ENCODE data around the gene ZC3H11A. TPM values are rescaled to one million over a fixed set of nuclear protein-coding genes. Genes with fewer than 3 reads are reported as not detected.
"Not testable (repeated sequence)": the region's sequence is repeated elsewhere in the genome, so short reads cannot be mapped to it uniquely, and the experiment has no call there.

The ZC3H11A gene
- total and polyA plus RNA-seq, 2 donors (not counting 3 experiments of a cell fraction or from before 2014, with no cell fraction given): 36.8 to 72.6 TPM

GRCh38 chr1:203751618-203752361 lies 43.6 kb upstream of the ZC3H11A start:
- intact Hi-C loops (cut with micrococcal nuclease); H3K79me2 ChIP-seq (ENCODE audit: control insufficient read depth, insufficient read depth, low read length); H4K20me1 ChIP-seq (replicated peaks; ENCODE audit: control insufficient read depth, extremely low read depth, insufficient read depth, low read length); H3K9me3 ChIP-seq (replicated peaks; ENCODE audit: control insufficient read depth, insufficient read depth, low read length); BruUV-seq (replicated peaks); H3K36me3 ChIP-seq (ENCODE audit: control insufficient read depth in 2 of 2, extremely low read depth in 1 of 2, insufficient read depth in 2 of 2, low read length in 2 of 2); dilution Hi-C loops (cut with MboI; ENCODE audit: extremely low pct_ligation_motif_present, low sequenced_read_pairs); POLR2A ChIA-PET; H3K4me3 ChIP-seq (replicated peaks in 1 of 3; ENCODE audit: insufficient read depth in 1 of 3, low read depth in 1 of 3, low read length in 3 of 3); H3K27me3 ChIP-seq (ENCODE audit: control insufficient read depth in 2 of 2, insufficient read depth in 2 of 2, low read length in 2 of 2); H2AFZ ChIP-seq (ENCODE audit: low read depth, low read length); H3K4me2 ChIP-seq (ENCODE audit: insufficient read depth, low read length); H3K4me1 ChIP-seq (ENCODE audit: control insufficient read depth, extremely low read depth, insufficient read depth, low read length); FAIRE-seq; H3K9me1 ChIP-seq (replicated peaks; ENCODE audit: control insufficient read depth, extremely low read depth, insufficient read depth, low read length); H3K27ac ChIP-seq (ENCODE audit: insufficient read depth, low read depth, low read length); H3K9ac ChIP-seq (replicated peaks; ENCODE audit: extremely low read depth, insufficient read depth, low read length); DNase-seq (ENCODE audit: low read depth, low spot score): not testable (repeated sequence)
- CTCF ChIA-PET: interaction anchor here (1.5 kb wide), 1 partner anchor 24 kb away, joined by 3 read pairs; no protein-coding TSS in a partner anchor

DNA sequence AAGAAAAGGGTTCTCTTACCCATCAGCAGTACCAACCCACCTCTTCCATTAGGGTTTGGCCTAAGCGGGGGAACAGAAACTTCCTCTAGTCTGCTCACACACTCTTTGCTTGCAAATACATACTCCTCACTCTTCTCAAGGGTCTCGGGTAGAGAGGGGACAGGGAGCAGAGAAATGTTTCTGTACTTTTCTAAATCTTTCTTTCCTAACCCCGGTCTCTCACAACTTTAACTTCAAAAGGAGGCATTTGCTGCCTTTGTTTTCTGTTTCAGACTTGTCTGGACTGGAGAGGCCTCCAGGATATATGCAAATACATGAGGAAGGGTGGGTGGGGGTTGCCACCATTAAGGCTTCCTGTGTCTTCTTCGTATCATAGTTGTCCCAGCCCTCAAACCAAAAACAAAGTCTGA lies 41.0 kb upstream of the ZC3H11A start:
- FAIRE-seq: no peak
- no peak for TF ChIP-seq MAX (IDR thresholded peaks at IDR 0.05; ENCODE audit: insufficient read depth, insufficient read length)
- no peak for TF ChIP-seq MYC (IDR thresholded peaks at IDR 0.05; ENCODE audit: low read depth, low read length)
- no peak for TF ChIP-seq GATA2 (IDR thresholded peaks at IDR 0.05; ENCODE audit: insufficient read depth, insufficient read length, low read depth, low read length)
- no peak for TF ChIP-seq JUN (IDR thresholded peaks at IDR 0.05; ENCODE audit: borderline replicate concordance, insufficient read depth, insufficient read length, low read depth)
- no peak for TF ChIP-seq POLR2A (IDR thresholded peaks at IDR 0.05; ENCODE audit: low read depth, low read length)
- no peak for TF ChIP-seq FOS (IDR thresholded peaks at IDR 0.05; ENCODE audit: borderline replicate concordance, insufficient read depth, low read length)
- TF ChIP-seq EZH2 (IDR thresholded peaks at IDR 0.05; ENCODE audit: borderline replicate concordance, low read depth, low read length, severe bottlenecking): no peak
- TF ChIP-seq, protein P1, sequence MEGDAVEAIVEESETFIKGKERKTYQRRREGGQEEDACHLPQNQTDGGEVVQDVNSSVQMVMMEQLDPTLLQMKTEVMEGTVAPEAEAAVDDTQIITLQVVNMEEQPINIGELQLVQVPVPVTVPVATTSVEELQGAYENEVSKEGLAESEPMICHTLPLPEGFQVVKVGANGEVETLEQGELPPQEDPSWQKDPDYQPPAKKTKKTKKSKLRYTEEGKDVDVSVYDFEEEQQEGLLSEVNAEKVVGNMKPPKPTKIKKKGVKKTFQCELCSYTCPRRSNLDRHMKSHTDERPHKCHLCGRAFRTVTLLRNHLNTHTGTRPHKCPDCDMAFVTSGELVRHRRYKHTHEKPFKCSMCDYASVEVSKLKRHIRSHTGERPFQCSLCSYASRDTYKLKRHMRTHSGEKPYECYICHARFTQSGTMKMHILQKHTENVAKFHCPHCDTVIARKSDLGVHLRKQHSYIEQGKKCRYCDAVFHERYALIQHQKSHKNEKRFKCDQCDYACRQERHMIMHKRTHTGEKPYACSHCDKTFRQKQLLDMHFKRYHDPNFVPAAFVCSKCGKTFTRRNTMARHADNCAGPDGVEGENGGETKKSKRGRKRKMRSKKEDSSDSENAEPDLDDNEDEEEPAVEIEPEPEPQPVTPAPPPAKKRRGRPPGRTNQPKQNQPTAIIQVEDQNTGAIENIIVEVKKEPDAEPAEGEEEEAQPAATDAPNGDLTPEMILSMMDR (IDR thresholded peaks at IDR 0.05; ENCODE audit: extremely low read depth in 1 of 2, insufficient read depth in 1 of 2, low read depth in 1 of 2, low read length in 2 of 2): no peak
- no peak for TF ChIP-seq POLR2AphosphoS5 (IDR thresholded peaks at IDR 0.05; ENCODE audit: insufficient read depth, low read depth, low read length)
- dilution Hi-C loops (cut with MboI; ENCODE audit: extremely low pct_ligation_motif_present, low sequenced_read_pairs) (no loop called here), intact Hi-C loops (cut with micrococcal nuclease) (no loop called here)
- Histone ChIP-seq H4K20me1 (replicated peaks; ENCODE audit: control insufficient read depth, extremely low read depth, insufficient read depth, low read length) (no peaks in the 10 kb centered on the region), H3K9me3 (replicated peaks; ENCODE audit: control insufficient read depth, insufficient read depth, low read length) (no peaks in the 10 kb centered on the region), H3K79me2 (ENCODE audit: control insufficient read depth, insufficient read depth, low read length) (no peaks in the 10 kb centered on the region), H3K4me1 (ENCODE audit: control insufficient read depth, extremely low read depth, insufficient read depth, low read length) (peaks cover 4% of the 10 kb centered on the region), H3K9ac (replicated peaks; ENCODE audit: extremely low read depth, insufficient read depth, low read length) (no peak overlapping the region), H3K27me3 (ENCODE audit: control insufficient read depth in 2 of 2, insufficient read depth in 2 of 2, low read length in 2 of 2) (no peaks in the 10 kb centered on the region), H3K9me1 (replicated peaks; ENCODE audit: control insufficient read depth, extremely low read depth, insufficient read depth, low read length) (no peaks in the 10 kb centered on the region), H3K27ac (ENCODE audit: insufficient read depth, low read depth, low read length) (no peak overlapping the region), H3K36me3 (ENCODE audit: control insufficient read depth in 2 of 2, extremely low read depth in 1 of 2, insufficient read depth in 2 of 2, low read length in 2 of 2) (no peaks in the 10 kb centered on the region), H3K4me2 (ENCODE audit: insufficient read depth, low read length) (no peak overlapping the region), H2AFZ (ENCODE audit: low read depth, low read length) (no peak overlapping the region), H3K4me3 (replicated peaks in 1 of 3; ENCODE audit: insufficient read depth in 1 of 3, low read depth in 1 of 3, low read length in 3 of 3) (no peak overlapping the region)
- CTCF ChIA-PET: no interaction called here
- no peak for DNase-seq (ENCODE audit: low read depth, low spot score)
- POLR2A ChIA-PET: no interaction called here
- BruUV-seq (replicated peaks): no TSS peak

Measured in endothelial cell of umbilical vein (primary cell).